GM21786 (cell line): ENCODE results near the gene RPGRIP1.
"Not testable (repeated sequence)": the region's sequence is repeated elsewhere in the genome, so short reads cannot be mapped to it uniquely, and the experiment has no call there.

ENCODE experiments used
- ATAC-seq: cut with Tn5 transposase; IDR thresholded peaks from one replicate; pipeline ENCODE4 v1.9.1; 2021; ENCODE audit not compliant: unreplicated experiment

RPGRIP1 gene

GRCh38 chr14:21258005-21258888, 21.6 kb upstream of the RPGRIP1 start:
- no peak for ATAC-seq

DNA sequence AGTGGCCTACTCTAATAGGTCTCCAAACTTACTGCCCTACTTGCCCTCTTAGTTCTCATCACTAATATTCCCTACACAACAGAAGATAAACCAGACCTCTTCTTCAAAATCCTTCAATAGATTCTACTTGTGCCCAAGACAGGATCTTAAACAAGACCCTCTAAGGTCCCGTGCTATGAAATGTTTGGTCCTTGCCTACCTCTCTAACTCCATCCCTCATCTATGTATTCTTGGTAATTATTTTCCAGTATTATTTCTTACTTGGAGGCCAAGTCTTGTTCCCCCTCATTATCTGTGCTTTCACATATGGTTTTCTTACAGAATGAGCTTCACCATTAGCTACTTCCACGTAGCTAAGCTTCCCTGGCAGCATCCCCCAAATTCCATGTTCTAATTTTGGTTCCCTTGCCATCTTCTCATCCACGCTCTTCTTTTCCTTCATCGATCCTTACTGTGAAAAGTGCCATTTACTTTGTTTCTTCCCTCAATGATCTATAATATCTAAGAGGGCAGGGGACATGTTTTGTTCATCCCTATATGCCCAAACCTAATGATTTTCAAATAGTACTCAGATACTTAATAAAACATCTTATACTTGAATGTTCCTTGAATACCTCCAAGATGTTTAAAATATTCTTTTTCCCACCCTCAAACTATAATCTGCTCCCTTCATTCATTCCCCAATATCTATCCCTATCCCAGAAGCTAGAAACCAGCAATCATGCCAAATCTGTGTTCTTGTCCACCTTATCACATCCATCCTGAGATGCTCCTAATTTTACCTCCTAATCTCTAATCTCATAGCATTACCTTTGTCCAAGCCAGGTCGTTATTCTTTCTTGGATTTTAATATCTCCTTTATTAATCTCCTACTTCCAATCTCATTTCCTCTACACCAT, 20.7 kb upstream of the RPGRIP1 start:
- ATAC-seq = no peak

DNA sequence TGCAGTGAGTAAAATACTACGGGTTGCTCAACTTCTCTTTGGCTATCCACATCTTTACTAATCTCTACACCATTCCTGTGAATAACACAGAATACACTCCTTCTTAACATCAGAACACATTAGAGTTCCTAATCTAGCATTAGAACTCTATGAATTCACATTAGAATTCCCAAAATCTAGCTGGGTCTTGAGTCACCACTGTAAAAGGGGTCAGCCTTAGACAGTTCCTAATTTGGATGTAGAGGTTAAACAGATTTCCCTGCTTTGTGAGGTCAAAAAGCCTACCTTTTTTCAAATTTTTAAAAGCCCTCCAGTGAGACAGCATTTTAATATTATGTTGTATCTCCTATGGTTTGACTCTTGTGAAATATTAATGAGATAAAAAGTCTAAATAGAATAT, 18.1 kb upstream of the RPGRIP1 start:
- ATAC-seq = no peak

- no peak for ATAC-seq
These were observed 17.5 kb upstream of the RPGRIP1 start for GRCh38 chr14:21262410-21262809.

- no peak for ATAC-seq
These were observed 16.4 kb upstream of the RPGRIP1 start for GRCh38 chr14:21263284-21264024.

GRCh38 chr14:21264025-21264801, 15.7 kb upstream of the RPGRIP1 start:
- ATAC-seq = peak; percentile 79

DNA sequence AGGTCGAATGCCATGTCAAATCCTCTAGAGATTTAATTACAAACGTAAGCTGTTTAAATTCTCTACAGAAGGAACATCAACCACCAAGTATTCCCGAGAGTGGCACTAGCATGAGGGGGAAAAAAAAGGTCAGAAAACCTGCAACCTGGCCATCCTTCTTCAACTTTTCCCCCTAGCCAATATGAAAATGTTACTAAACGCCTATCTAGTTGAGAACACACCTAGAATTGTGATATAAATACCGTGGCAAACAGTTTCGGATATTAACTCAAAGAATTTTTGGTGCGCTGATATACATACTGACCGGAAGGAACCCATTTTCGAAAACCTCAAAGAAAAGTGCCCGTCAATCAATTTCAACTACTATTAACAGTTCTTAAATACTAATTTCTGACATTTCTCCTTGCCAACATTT, 12.4 kb upstream of the RPGRIP1 start:
- no peak for ATAC-seq

- no peak for ATAC-seq
These were observed 11.8 kb upstream of the RPGRIP1 start for GRCh38 chr14:21267886-21268616.

- no peak for ATAC-seq
These were observed 11.1 kb upstream of the RPGRIP1 start for GRCh38 chr14:21268617-21269251.

GRCh38 chr14:21269252-21270046, 10.4 kb upstream of the RPGRIP1 start, which contains the start of gene HNRNPC:
TSS of gene HNRNPC (minus strand) at chr14:21269442. CDS start at chr14:21234193, 35,249 bp downstream.
- peak; percentile 88 for ATAC-seq

GRCh38 chr14:21272661-21273060, 7.2 kb upstream of the RPGRIP1 start:
- not testable (repeated sequence) for ATAC-seq

- ATAC-seq = no peak
These were observed 4.5 kb upstream of the RPGRIP1 start for GRCh38 chr14:21275261-21275858.

GRCh38 chr14:21278632-21279031, 1.3 kb upstream of the RPGRIP1 start:
- no peak for ATAC-seq

DNA sequence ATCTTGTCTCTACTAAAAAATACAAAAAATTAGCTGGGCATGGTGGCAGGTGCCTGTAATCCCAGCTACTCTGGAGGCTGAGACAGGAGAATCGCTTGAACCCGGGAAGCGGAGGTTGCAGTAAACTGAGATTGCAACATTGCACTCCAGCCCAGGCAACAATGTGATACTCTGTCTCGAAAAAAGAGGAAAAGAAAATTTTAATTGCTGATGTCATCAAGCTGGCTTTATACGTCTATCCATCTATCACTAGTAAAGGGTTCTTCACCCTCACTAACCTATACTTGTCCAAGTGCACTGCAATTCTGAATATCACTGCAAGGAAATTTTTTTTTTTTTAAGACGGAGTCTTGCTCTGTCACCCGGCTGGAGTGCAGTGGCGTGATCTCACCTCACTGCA, 2.0 kb downstream of the RPGRIP1 start:
- ATAC-seq = not testable (repeated sequence)

GRCh38 chr14:21286516-21286915, 6.6 kb downstream of the RPGRIP1 start:
- not testable (repeated sequence) for ATAC-seq

GRCh38 chr14:21287168-21287567, 7.3 kb downstream of the RPGRIP1 start:
- ATAC-seq = no peak

DNA sequence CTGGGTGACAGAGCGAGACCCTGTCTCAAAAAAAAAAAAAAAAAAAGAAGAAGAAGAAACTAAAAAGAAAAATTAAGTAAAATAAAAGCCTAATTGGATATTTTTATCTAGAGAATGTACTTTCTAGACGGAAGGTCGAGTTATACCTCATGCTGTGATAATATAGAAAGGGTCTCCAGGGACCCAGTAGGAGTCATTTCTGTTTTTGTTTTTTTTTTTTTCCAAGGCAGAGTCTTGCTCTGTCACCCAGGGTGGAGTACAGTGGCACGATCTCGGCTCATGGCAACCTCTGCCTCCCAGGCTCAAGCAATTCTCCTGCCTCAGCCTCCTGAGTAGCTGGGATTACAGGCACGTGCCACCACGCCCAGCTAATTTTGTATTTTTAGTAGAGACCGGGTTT, 14.1 kb downstream of the RPGRIP1 start:
- not testable (repeated sequence) for ATAC-seq

DNA sequence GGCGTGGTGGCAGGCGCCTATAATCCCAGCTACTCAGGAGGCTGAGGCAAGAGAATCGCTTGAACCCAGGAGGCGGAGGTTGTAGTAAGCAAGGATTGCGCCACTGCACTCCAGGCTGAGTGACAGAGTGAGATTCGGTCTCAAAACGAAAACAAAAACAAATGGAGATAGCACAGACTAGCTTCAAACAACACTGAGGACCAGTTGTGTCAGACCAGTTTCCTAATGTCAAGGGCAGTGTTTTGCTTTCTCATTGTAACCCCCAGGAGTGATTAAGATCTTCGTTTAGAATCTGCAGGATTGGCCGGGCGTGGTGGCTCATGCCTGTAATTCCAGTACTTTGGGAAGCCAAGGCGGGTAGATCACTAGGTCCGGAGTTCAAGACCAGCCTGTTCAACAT, 18.5 kb downstream of the RPGRIP1 start:
- ATAC-seq = no peak
